Keratinocyte (primary cell): ENCODE data around the gene POLR2A.

ENCODE experiments used
- EZH2 ChIP-seq: IDR thresholded peaks from one replicate; pipeline ENCODE4 v1.6.1; 2012; ENCODE audit warnings: inconsistent platforms, mild to moderate bottlenecking, low read length, moderate library complexity
- TF ChIP-seq, protein P1 (sequence below), 3 experiments: IDR thresholded peaks in 1 of 3; conservative IDR thresholded peaks in 1 of 3; optimal IDR thresholded peaks in 1 of 3; 2 replicates in 2 of 3; 3 replicates in 1 of 3; pipeline versions ENCODE3 to v1.5.1; 2011; ENCODE audit warnings: low read length in 3 of 3, mild to moderate bottlenecking in 3 of 3, moderate library complexity in 2 of 3, control low read depth in 1 of 3, inconsistent platforms in 1 of 3; ENCODE audit not compliant: insufficient read depth in 2 of 3; ENCODE audit errors: extremely low read depth in 1 of 3

- TF ChIP-seq, protein P1, sequence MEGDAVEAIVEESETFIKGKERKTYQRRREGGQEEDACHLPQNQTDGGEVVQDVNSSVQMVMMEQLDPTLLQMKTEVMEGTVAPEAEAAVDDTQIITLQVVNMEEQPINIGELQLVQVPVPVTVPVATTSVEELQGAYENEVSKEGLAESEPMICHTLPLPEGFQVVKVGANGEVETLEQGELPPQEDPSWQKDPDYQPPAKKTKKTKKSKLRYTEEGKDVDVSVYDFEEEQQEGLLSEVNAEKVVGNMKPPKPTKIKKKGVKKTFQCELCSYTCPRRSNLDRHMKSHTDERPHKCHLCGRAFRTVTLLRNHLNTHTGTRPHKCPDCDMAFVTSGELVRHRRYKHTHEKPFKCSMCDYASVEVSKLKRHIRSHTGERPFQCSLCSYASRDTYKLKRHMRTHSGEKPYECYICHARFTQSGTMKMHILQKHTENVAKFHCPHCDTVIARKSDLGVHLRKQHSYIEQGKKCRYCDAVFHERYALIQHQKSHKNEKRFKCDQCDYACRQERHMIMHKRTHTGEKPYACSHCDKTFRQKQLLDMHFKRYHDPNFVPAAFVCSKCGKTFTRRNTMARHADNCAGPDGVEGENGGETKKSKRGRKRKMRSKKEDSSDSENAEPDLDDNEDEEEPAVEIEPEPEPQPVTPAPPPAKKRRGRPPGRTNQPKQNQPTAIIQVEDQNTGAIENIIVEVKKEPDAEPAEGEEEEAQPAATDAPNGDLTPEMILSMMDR (optimal IDR thresholded peaks at IDR 0.05 in 1 of 3, IDR thresholded peaks at IDR 0.05 in 1 of 3, conservative IDR thresholded peaks at IDR 0.05 in 1 of 3; ENCODE audit: extremely low read depth in 1 of 3, insufficient read depth in 2 of 3, low read length in 3 of 3) = peak in 1 of 3 experiments; percentile 5
- TF ChIP-seq EZH2 = no peak
Measured at GRCh38 chr17:7484919-7485377, 782 bp downstream of the POLR2A start.
